GM21526 (cell line): ENCODE results near the gene PRKCB.

Source experiments
- ATAC-seq: cut with Tn5 transposase; IDR thresholded peaks from one replicate; pipeline ENCODE4 v1.9.1; 2021; ENCODE audit warnings: moderate library complexity; ENCODE audit not compliant: unreplicated experiment, low FRiP score

Gene PRKCB

GRCh38 chr16:23862556-23862955 lies 26.8 kb downstream of the PRKCB start:
- ATAC-seq: no peak

GRCh38 chr16:23863511-23864422 lies 28.0 kb downstream of the PRKCB start:
- ATAC-seq: peak; percentile 65

GRCh38 chr16:23865853-23866252 lies 30.1 kb downstream of the PRKCB start:
- ATAC-seq: no peak

GRCh38 chr16:23866621-23867020 lies 30.8 kb downstream of the PRKCB start:
- ATAC-seq: no peak

GRCh38 chr16:23867566-23867965 lies 31.8 kb downstream of the PRKCB start:
- ATAC-seq: no peak

- no peak for ATAC-seq
These were observed 32.4 kb downstream of the PRKCB start for GRCh38 chr16:23868136-23868535.

GRCh38 chr16:23869052-23869451 lies 33.3 kb downstream of the PRKCB start:
- ATAC-seq: no peak

- no peak for ATAC-seq
These were observed 36.1 kb downstream of the PRKCB start for GRCh38 chr16:23871924-23872323.

- ATAC-seq: no peak
These were observed 39.0 kb downstream of the PRKCB start for GRCh38 chr16:23874613-23875294.

GRCh38 chr16:23876256-23876896 lies 40.6 kb downstream of the PRKCB start:
- ATAC-seq: no peak

- ATAC-seq: no peak
These were observed 41.6 kb downstream of the PRKCB start for GRCh38 chr16:23877107-23878070.

GRCh38 chr16:23879735-23880373 lies 44.1 kb downstream of the PRKCB start:
- no peak for ATAC-seq

GRCh38 chr16:23889189-23889588 lies 53.4 kb downstream of the PRKCB start:
- ATAC-seq: no peak

- no peak for ATAC-seq
These were observed 58.2 kb downstream of the PRKCB start for GRCh38 chr16:23893986-23894385.

GRCh38 chr16:23895052-23895451 lies 59.3 kb downstream of the PRKCB start:
- no peak for ATAC-seq

GRCh38 chr16:23896832-23897821 lies 61.3 kb downstream of the PRKCB start:
- no peak for ATAC-seq

- ATAC-seq: no peak
These were observed 63.1 kb downstream of the PRKCB start for GRCh38 chr16:23898682-23899430.

GRCh38 chr16:23899869-23900268 lies 64.1 kb downstream of the PRKCB start:
- ATAC-seq: no peak
